ENCODE measurements around the gene TLE2.

- TF ChIP-seq CTCF (conservative IDR thresholded peaks at IDR 0.05) (peak; percentile 85), EZH2 (IDR thresholded peaks at IDR 0.05; ENCODE audit: low read depth) (no peak)
These were observed 66.9 kb downstream of the TLE2 start for GRCh38 chr19:2962018-2962670.

Data from PC-9 (cell line).